COLO668 (cell line): ENCODE results near the gene SHISA5.
"Not testable (repeated sequence)": the region's sequence is repeated elsewhere in the genome, so short reads cannot be mapped to it uniquely, and the experiment has no call there.

Source experiments
- DNase-seq: peaks from one replicate; lab custom pipeline; 2025; ENCODE audit not compliant: unreplicated experiment; lab: John Stamatoyannopoulos, UW

SHISA5 gene

GRCh38 chr3:48478626-48479555 is 25.1 kb downstream of the SHISA5 start:
- no peak for DNase-seq

GRCh38 chr3:48477959-48478520 is 25.9 kb downstream of the SHISA5 start:
- DNase-seq: no peak

GRCh38 chr3:48476426-48477053 is 27.4 kb downstream of the SHISA5 start:
- DNase-seq: peak; percentile 91

- DNase-seq: no peak
Measured at GRCh38 chr3:48475188-48475587, 28.8 kb downstream of the SHISA5 start.

- no peak for DNase-seq
Measured at GRCh38 chr3:48474619-48475018, 29.4 kb downstream of the SHISA5 start.

- DNase-seq: not testable (repeated sequence)
Measured at GRCh38 chr3:48474031-48474430, 29.9 kb downstream of the SHISA5 start.

- DNase-seq: no peak
Measured at GRCh38 chr3:48473617-48473952, 30.4 kb downstream of the SHISA5 start.

GRCh38 chr3:48472923-48473616 is 30.9 kb downstream of the SHISA5 start:
- DNase-seq: peak; percentile 84

GRCh38 chr3:48472673-48472922 is 31.4 kb downstream of the SHISA5 start:
- no peak for DNase-seq

- DNase-seq: no peak
Measured at GRCh38 chr3:48470286-48470685, 33.7 kb downstream of the SHISA5 start.

- DNase-seq: no peak
Measured at GRCh38 chr3:48469046-48469915, 34.7 kb downstream of the SHISA5 start.

- DNase-seq: peak; percentile 41
Measured at GRCh38 chr3:48468329-48468731, 35.6 kb downstream of the SHISA5 start.

- no peak for DNase-seq
Measured at GRCh38 chr3:48467473-48468267, 36.3 kb downstream of the SHISA5 start.

GRCh38 chr3:48467110-48467454 is 36.9 kb downstream of the SHISA5 start:
- DNase-seq: no peak

GRCh38 chr3:48466386-48467109 is 37.4 kb downstream of the SHISA5 start:
- peak; percentile 26 for DNase-seq

- DNase-seq: peak; percentile 86
Measured at GRCh38 chr3:48465531-48466378, 38.2 kb downstream of the SHISA5 start.

- DNase-seq: no peak
Measured at GRCh38 chr3:48465237-48465530, 38.8 kb downstream of the SHISA5 start.

- DNase-seq: no peak
Measured at GRCh38 chr3:48464713-48465221, 39.2 kb downstream of the SHISA5 start.

GRCh38 chr3:48463703-48464102 is 40.3 kb downstream of the SHISA5 start:
- no peak for DNase-seq
